Measurements from ENCODE around the gene APP. TPM values are rescaled to one million over a fixed set of nuclear protein-coding genes. Genes with fewer than 3 reads are reported as not detected.
"Not testable (repeated sequence)": the region's sequence is repeated elsewhere in the genome, so short reads cannot be mapped to it uniquely, and the experiment has no call there.

Gene APP
- total RNA-seq, 5 donors from 2014 or later (not counting 1 experiment from before 2014, with no cell fraction given), result 33.7 to 44.7 (median 37.5) TPM

GRCh38 chr21:26137379-26138060 is 33.0 kb downstream of the APP start:
- peaks cover 8% of the 10 kb centered on the region for H3K36me3 Mint-ChIP-seq
- H3K27me3 ChIP-seq (replicated peaks in 1 of 2; ENCODE audit: control insufficient read depth in 2 of 2, extremely low read depth in 1 of 2, insufficient read depth in 2 of 2, low read length in 1 of 2), result no peaks in the 10 kb centered on the region
- peaks cover 10 to 18% (median 13%) of the 10 kb centered on the region in 3 donors for H3K4me1 Mint-ChIP-seq
- H3K4me3 ChIP-seq (ENCODE audit: control insufficient read depth in 1 of 2, extremely low read depth in 1 of 2, low read length in 1 of 2), result no peak overlapping the region
- H3K4me1 ChIP-seq (ENCODE audit: control insufficient read depth in 1 of 2, extremely low read depth in 1 of 2, insufficient read depth in 2 of 2, low read length in 2 of 2), result peaks cover 6 to 10% of the 10 kb centered on the region in 2 experiments
- H3K27me3 Mint-ChIP-seq, result no peaks in the 10 kb centered on the region
- no peak for ATAC-seq (replicated peaks in 1 of 4)
- H3K36me3 ChIP-seq (ENCODE audit: control insufficient read depth in 2 of 2, extremely low read depth in 1 of 2, insufficient read depth in 1 of 2, low read length in 1 of 2), result no peaks in the 10 kb centered on the region
- WGBS (ENCODE audit: insufficient coverage), result no CpG with 5 or more reads among the region's 4 CpGs
- no peak overlapping the region for H3K4me3 Mint-ChIP-seq
- CTCF ChIA-PET, result no interaction called here
- H3K27ac Mint-ChIP-seq, result no peak overlapping the region
- H3K9me3 Mint-ChIP-seq, result no peaks in the 10 kb centered on the region
- POLR2A ChIA-PET, result no interaction called here
- no peaks in the 10 kb centered on the region for H3K9me3 ChIP-seq
- H3K27ac ChIP-seq (ENCODE audit: low read length), result no peak overlapping the region
- DNase-seq, result no peak

- H3K4me1 Mint-ChIP-seq, result peaks cover 10 to 21% (median 13%) of the 10 kb centered on the region in 3 donors
- Histone ChIP-seq H3K36me3 (ENCODE audit: control insufficient read depth in 2 of 2, extremely low read depth in 1 of 2, insufficient read depth in 1 of 2, low read length in 1 of 2) (no peaks in the 10 kb centered on the region), H3K4me1 (ENCODE audit: control insufficient read depth in 1 of 2, extremely low read depth in 1 of 2, insufficient read depth in 2 of 2, low read length in 2 of 2) (peaks cover 6 to 10% of the 10 kb centered on the region in 2 experiments), H3K27me3 (replicated peaks in 1 of 2; ENCODE audit: control insufficient read depth in 2 of 2, extremely low read depth in 1 of 2, insufficient read depth in 2 of 2, low read length in 1 of 2) (no peaks in the 10 kb centered on the region), H3K9me3 (no peaks in the 10 kb centered on the region), H3K4me3 (ENCODE audit: control insufficient read depth in 1 of 2, extremely low read depth in 1 of 2, low read length in 1 of 2) (no peak overlapping the region), H3K27ac (ENCODE audit: low read length) (no peak overlapping the region)
- DNase-seq (peak in 1 of 35 experiments; percentile 2), ATAC-seq (replicated peaks in 1 of 4) (peak in 3 of 4 experiments; percentile 62 to 75 (median 63))
- CTCF ChIA-PET, result interaction anchor here in 1 of 2 donors (0.5 kb wide), 1 partner anchor 17 kb away, joined by 3 read pairs; no protein-coding TSS in a partner anchor
- no peak overlapping the region for H3K4me3 Mint-ChIP-seq
- POLR2A ChIA-PET, result interaction anchor here in 1 of 2 donors (0.6 kb wide), 1 partner anchor 9 kb away, joined by 5 read pairs; no protein-coding TSS in a partner anchor
- H3K27me3 Mint-ChIP-seq, result no peaks in the 10 kb centered on the region
- H3K9me3 Mint-ChIP-seq, result no peaks in the 10 kb centered on the region
- peaks cover 2% of the 10 kb centered on the region for H3K36me3 Mint-ChIP-seq
- peak overlapping the region in 1 of 2 donors; percentile 34 for H3K27ac Mint-ChIP-seq
- 18% methylated on average over 4 of the region's 6 CpGs for WGBS (ENCODE audit: insufficient coverage)
Measured at GRCh38 chr21:26136671-26137070, 33.9 kb downstream of the APP start.

- peaks cover 2% of the 10 kb centered on the region for H3K36me3 Mint-ChIP-seq
- H3K4me3 Mint-ChIP-seq, result no peak overlapping the region
- H3K27me3 ChIP-seq (replicated peaks in 1 of 2; ENCODE audit: control insufficient read depth in 2 of 2, extremely low read depth in 1 of 2, insufficient read depth in 2 of 2, low read length in 1 of 2), result no peaks in the 10 kb centered on the region
- H3K4me1 ChIP-seq (ENCODE audit: control insufficient read depth in 1 of 2, extremely low read depth in 1 of 2, insufficient read depth in 2 of 2, low read length in 2 of 2), result peaks cover 6 to 10% of the 10 kb centered on the region in 2 experiments
- no peak overlapping the region for H3K27ac Mint-ChIP-seq
- DNase-seq (no peak), ATAC-seq (replicated peaks in 1 of 4) (no peak)
- H3K4me1 Mint-ChIP-seq, result peaks cover 13 to 20% (median 15%) of the 10 kb centered on the region in 3 donors
- POLR2A ChIA-PET, result no interaction called here
- H3K27me3 Mint-ChIP-seq, result no peaks in the 10 kb centered on the region
- H3K9me3 Mint-ChIP-seq, result no peaks in the 10 kb centered on the region
- CTCF ChIA-PET, result no interaction called here
- H3K27ac ChIP-seq (ENCODE audit: low read length), result no peak overlapping the region
- 79% methylated on average over 2 of the region's 7 CpGs for WGBS (ENCODE audit: insufficient coverage)
- no peaks in the 10 kb centered on the region for H3K9me3 ChIP-seq
- H3K4me3 ChIP-seq (ENCODE audit: control insufficient read depth in 1 of 2, extremely low read depth in 1 of 2, low read length in 1 of 2), result no peak overlapping the region
- no peaks in the 10 kb centered on the region for H3K36me3 ChIP-seq (ENCODE audit: control insufficient read depth in 2 of 2, extremely low read depth in 1 of 2, insufficient read depth in 1 of 2, low read length in 1 of 2)
Measured at GRCh38 chr21:26135520-26135919, 35.0 kb downstream of the APP start.

- H3K4me1 ChIP-seq (ENCODE audit: control insufficient read depth in 1 of 2, extremely low read depth in 1 of 2, insufficient read depth in 2 of 2, low read length in 2 of 2), result peaks cover 0 to 7% of the 10 kb centered on the region in 2 experiments
- H3K36me3 Mint-ChIP-seq, result peaks cover 2% of the 10 kb centered on the region
- no peak overlapping the region for H3K4me3 ChIP-seq (ENCODE audit: control insufficient read depth in 1 of 2, extremely low read depth in 1 of 2, low read length in 1 of 2)
- ATAC-seq (replicated peaks in 1 of 4) (no peak), DNase-seq (no peak)
- no peak overlapping the region for H3K27ac ChIP-seq (ENCODE audit: low read length)
- CTCF ChIA-PET, result interaction anchor here in 1 of 2 donors (0.6 kb wide), 1 partner anchor 951 kb away, joined by 6 read pairs; no protein-coding TSS in a partner anchor
- POLR2A ChIA-PET, result no interaction called here
- no CpG with 5 or more reads among the region's 3 CpGs for WGBS (ENCODE audit: insufficient coverage)
- H3K9me3 Mint-ChIP-seq, result no peaks in the 10 kb centered on the region
- no peaks in the 10 kb centered on the region for H3K27me3 Mint-ChIP-seq
- H3K9me3 ChIP-seq, result no peaks in the 10 kb centered on the region
- H3K36me3 ChIP-seq (ENCODE audit: control insufficient read depth in 2 of 2, extremely low read depth in 1 of 2, insufficient read depth in 1 of 2, low read length in 1 of 2), result no peaks in the 10 kb centered on the region
- no peaks in the 10 kb centered on the region for H3K27me3 ChIP-seq (replicated peaks in 1 of 2; ENCODE audit: control insufficient read depth in 2 of 2, extremely low read depth in 1 of 2, insufficient read depth in 2 of 2, low read length in 1 of 2)
- peaks cover 4 to 22% (median 16%) of the 10 kb centered on the region in 3 donors for H3K4me1 Mint-ChIP-seq
- no peak overlapping the region for H3K27ac Mint-ChIP-seq
- H3K4me3 Mint-ChIP-seq, result no peak overlapping the region
Measured at GRCh38 chr21:26131554-26131953, 39.0 kb downstream of the APP start.

- CTCF ChIA-PET; H3K9me3 Mint-ChIP-seq; H3K36me3 ChIP-seq (ENCODE audit: control insufficient read depth in 2 of 2, extremely low read depth in 1 of 2, insufficient read depth in 1 of 2, low read length in 1 of 2); DNase-seq; H3K36me3 Mint-ChIP-seq; H3K27ac ChIP-seq (ENCODE audit: low read length); H3K27ac Mint-ChIP-seq; H3K9me3 ChIP-seq; H3K27me3 Mint-ChIP-seq; ATAC-seq (replicated peaks in 1 of 4); H3K4me1 ChIP-seq (ENCODE audit: control insufficient read depth in 1 of 2, extremely low read depth in 1 of 2, insufficient read depth in 2 of 2, low read length in 2 of 2); H3K4me3 Mint-ChIP-seq; H3K4me3 ChIP-seq (ENCODE audit: control insufficient read depth in 1 of 2, extremely low read depth in 1 of 2, low read length in 1 of 2); H3K27me3 ChIP-seq (replicated peaks in 1 of 2; ENCODE audit: control insufficient read depth in 2 of 2, extremely low read depth in 1 of 2, insufficient read depth in 2 of 2, low read length in 1 of 2); POLR2A ChIA-PET: not testable (repeated sequence)
- H3K4me1 Mint-ChIP-seq, result peaks cover 2 to 19% (median 13%) of the 10 kb centered on the region in 3 donors
- no CpG with 5 or more reads among the region's 14 CpGs for WGBS (ENCODE audit: insufficient coverage)
Measured at GRCh38 chr21:26131053-26131452, 39.5 kb downstream of the APP start.

GRCh38 chr21:26130249-26130881 is 40.2 kb downstream of the APP start:
- ChIA-PET CTCF (interaction anchor here in 1 of 2 donors (0.6 kb wide), 1 partner anchor 265 kb away, joined by 4 read pairs; no protein-coding TSS in a partner anchor), POLR2A (no interaction called here)
- Histone ChIP-seq H3K27me3 (replicated peaks in 1 of 2; ENCODE audit: control insufficient read depth in 2 of 2, extremely low read depth in 1 of 2, insufficient read depth in 2 of 2, low read length in 1 of 2) (no peaks in the 10 kb centered on the region), H3K4me3 (ENCODE audit: control insufficient read depth in 1 of 2, extremely low read depth in 1 of 2, low read length in 1 of 2) (no peak overlapping the region), H3K36me3 (ENCODE audit: control insufficient read depth in 2 of 2, extremely low read depth in 1 of 2, insufficient read depth in 1 of 2, low read length in 1 of 2) (no peaks in the 10 kb centered on the region), H3K9me3 (no peaks in the 10 kb centered on the region), H3K27ac (ENCODE audit: low read length) (no peak overlapping the region), H3K4me1 (ENCODE audit: control insufficient read depth in 1 of 2, extremely low read depth in 1 of 2, insufficient read depth in 2 of 2, low read length in 2 of 2) (peaks cover 0 to 2% of the 10 kb centered on the region in 2 experiments)
- Mint-ChIP-seq H3K27ac (no peak overlapping the region), H3K4me1 (peaks cover 0 to 24% (median 14%) of the 10 kb centered on the region in 3 donors), H3K36me3 (peaks cover 2% of the 10 kb centered on the region), H3K9me3 (no peaks in the 10 kb centered on the region), H3K27me3 (no peaks in the 10 kb centered on the region), H3K4me3 (no peak overlapping the region)
- DNase-seq (no peak), ATAC-seq (replicated peaks in 1 of 4) (no peak)
- WGBS (ENCODE audit: insufficient coverage), result 83% methylated on average over 1 of the region's 4 CpGs

All from T-cell (primary cell).